NCI-H774 (cell line): ENCODE measurements around the gene NIPA2.

Experiments
- DNase-seq: peaks from one replicate; lab custom pipeline; 2025; lab: John Stamatoyannopoulos, UW

The NIPA2 gene

DNA sequence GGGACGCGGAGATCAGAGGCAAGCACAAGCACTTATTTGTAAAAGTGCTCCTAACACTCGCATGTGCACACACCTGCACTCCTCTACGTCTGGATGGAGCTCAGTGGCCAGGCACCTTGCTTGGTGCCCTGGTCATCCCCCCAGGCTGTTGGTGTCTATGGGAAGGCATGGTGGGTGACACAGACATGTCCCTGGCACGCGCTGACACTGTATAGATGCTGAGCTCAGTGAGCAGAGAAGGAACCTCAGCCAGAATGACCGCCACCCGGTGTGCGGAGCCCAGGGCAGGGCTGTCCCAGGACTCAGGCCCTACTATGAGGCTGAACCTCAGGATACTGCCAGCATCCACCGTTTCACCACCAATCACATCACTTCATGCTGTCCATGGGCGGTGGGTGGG is 64.5 kb downstream of the NIPA2 start:
- no peak for DNase-seq

DNA sequence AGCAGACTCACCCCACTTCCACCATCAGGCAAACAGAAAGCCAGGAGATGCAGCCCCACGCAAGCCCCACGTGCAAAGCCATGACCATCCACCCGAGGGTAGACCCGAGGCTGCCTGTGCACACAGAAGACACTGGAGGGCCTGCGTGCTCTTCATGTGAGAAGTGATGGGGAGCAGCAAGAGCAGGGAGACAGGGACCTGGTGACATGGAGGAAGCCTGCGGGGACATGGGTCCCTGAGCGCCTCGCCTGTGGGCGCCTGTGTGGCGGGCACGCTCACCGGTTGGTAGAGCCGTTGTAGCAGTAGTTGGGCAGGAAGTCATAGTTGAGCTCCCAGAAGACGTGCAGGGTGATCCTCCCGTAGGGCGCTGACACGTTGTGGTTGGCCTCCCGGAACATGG is 65.0 kb downstream of the NIPA2 start:
- no peak for DNase-seq

DNA sequence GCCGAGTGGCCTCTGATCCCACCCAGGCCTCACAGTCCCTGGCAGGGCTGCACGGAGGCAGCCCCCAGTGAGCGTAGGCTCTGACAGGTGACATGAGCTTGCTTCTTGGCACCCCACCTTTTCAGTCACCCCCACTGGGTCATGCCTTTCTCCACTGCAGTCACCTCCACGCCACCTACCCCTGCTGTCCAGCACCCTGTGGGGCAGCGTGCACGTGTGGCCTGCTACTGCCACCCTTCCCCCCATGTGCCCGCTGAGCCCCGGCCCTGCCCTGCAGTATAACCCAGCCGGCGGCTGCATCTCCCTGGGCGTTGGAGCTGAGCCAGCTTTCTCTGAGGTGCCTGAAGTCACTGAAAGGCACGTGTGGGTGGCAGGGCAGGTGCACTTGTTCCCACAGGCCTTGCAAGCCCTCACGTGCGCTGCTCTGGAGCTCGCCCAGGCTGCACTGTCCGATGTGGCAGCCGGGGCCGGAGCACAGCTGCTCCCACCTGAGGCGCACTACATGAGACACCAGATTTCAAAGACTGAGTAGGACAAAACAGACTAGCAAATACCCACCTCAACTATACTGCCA is 65.6 kb downstream of the NIPA2 start:
- DNase-seq: peak; percentile 67

DNA sequence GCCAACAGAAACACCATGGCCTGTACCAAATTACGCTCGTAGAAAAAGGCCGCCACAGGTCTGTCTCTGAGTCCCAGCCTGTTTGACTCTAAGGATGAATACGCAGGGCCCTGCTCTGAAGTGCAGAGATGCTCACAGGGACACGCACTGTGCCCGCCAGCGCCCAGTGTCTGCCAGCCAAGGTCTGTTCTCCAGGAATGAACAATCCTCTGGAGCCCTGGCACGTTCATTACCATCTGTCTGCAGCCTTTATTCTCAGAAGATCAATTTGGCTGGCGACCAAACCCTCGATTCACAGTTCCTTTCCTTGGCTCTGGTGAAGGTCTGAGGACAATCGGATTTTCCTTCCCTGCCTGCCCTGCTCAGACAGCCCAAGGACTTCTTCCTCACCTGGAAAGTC is 66.3 kb downstream of the NIPA2 start:
- peak; percentile 40 for DNase-seq

DNA sequence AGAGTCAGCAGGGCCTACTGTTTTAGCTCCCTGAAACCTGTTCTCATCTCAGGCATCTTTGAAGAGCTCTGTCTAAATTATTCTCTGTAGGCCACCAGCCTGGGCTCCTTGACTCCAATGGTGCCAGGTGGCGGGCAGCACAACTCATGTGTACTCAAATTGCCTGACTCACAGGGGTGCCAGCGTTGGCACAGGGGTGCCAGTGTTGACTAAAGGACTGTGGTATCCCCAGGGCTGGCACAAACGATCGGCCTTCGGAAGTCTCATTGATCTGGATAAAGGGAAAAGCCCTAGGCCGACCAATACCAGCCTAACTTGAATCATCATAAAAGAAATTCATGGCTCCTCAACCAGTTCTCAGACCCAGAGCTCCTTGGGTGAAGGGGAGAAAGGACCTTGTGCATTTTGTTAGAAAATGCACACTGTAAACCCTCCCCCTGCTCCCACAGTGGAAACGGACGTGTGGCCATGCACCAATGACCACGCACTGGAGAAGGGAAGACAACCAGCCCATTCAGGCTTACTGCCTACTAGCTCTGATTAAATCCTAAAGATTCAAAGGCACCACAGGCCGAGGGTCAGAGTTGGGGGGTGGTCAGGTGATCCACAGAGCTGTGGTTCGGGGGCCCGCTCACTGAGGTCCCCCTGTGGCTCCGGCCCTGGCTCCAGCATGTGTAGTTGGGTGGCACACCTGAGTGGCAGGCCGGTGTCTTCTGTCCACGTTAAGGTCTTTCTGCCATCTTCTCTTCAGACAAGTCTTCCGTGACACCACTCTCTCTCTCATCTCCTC is 68.9 kb downstream of the NIPA2 start:
- no peak for DNase-seq

DNA sequence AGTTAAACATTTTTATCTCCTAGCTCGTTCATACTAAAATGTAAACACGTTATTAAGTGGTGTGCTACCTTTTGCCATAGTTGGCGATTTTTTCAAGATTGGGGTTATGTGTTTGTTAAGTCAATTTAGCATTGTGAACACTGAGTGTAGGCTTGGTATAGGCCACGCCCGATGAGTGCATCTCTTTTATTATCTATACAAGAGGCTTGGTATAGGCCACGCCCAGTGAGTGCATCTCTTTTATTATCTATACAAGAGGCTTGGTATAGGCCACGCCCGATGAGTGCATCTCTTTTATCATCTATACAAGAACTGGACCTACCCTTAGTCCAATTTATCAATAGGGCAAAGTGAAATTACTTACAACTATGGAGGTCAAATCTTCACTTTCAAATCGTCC is 70.4 kb downstream of the NIPA2 start:
- no peak for DNase-seq

DNA sequence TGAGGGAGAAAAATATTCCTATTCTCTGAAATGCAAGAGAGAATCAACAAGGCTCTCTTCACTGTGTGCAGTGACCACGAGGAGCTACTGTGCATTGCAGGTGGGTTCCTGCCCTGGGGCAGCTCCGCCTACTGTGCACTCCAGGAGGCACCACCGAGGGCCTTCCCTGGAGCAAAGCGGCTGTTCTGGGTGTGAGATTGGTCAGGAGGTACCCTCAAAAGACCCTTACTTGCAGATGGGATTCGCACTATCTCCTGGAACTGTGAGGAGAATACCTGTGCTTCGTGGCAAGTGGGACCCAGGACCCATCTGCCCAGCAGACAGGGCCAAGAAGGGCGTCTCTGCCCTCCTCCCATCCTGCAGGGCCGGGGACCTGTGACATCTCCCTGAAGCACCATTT is 72.8 kb downstream of the NIPA2 start:
- no peak for DNase-seq

DNA sequence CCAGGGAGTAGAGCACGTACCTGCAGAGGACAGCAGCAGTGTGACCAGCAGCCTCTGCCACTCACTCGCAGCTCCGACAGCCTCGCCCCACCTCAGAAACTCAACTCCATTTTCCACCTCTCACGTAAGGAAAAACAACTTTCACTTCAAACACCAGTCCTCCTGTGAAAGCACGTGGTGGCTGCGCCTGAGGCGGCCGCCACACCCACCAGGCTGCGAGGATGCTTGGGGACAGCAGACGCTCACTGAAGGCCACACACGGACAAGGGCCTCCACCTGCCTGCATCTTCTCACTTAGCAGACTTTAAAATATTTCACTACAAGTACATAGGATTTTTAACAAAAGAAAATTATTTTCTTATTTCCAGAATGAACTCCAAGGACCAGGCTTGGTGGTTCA is 73.8 kb downstream of the NIPA2 start:
- no peak for DNase-seq

DNA sequence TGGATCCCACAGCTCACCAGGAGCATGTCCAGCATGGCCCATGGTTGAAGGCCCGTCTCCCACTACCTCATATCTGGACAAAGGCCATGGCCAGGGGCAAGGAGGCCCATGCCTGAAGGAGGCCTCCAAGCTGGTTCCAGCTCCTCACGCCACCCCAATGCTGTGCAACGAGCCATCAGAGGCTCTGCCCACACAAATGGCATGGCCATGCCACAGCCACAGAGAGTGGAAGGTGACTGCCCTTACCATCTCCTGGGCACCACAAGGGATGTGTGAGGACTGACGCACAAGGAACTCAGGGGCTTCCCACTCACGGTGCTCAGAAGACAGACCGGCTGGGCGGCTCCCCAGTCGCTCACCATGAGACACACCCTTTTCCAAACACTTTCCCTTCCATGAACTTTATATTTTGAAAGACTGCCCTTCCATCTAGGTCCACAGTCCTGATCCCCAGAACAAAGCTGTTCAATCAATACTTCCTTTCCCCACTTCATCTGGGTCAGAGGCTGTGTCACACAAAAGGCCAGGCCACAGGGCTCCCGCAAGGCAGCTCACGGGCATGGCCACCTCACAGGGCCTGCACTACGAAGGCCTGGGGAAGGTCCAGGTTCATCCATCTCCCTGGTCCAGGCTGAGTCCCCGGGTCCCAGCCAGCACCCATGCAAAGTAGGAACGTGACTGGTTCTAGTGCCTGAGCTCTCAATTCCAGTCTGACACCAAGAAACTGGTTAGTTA is 75.3 kb downstream of the NIPA2 start:
- no peak for DNase-seq

DNA sequence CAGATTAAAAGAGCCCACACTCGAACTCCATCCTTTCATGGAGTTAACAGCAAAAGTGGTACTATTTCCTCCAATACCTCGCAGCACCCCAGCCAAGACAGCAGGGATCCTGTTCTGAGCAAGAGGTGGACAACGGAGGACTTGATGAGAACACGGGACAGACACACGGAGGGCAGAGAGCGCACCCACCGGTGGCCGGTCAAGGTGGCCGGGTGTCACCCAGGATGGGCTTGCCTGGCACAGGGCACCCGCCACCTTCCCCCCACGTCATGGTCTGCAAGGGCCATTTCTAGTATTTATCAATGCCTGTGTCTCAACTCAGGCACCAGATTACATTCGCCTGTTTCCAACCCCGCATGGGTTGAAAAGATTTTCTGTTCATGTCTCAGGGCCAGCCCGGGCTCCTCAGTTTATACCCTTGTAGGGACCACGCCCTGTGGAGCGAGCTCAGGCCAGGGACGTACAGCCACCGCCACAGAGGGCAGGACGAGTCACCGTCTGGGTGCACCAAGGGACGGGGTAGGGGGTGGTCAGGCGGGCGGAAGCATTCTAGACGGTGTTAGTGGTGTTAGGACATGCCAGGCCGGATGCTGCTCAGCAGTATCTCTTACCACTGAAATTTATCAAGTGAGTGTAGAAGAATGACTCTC is 77.5 kb downstream of the NIPA2 start:
- no peak for DNase-seq

DNA sequence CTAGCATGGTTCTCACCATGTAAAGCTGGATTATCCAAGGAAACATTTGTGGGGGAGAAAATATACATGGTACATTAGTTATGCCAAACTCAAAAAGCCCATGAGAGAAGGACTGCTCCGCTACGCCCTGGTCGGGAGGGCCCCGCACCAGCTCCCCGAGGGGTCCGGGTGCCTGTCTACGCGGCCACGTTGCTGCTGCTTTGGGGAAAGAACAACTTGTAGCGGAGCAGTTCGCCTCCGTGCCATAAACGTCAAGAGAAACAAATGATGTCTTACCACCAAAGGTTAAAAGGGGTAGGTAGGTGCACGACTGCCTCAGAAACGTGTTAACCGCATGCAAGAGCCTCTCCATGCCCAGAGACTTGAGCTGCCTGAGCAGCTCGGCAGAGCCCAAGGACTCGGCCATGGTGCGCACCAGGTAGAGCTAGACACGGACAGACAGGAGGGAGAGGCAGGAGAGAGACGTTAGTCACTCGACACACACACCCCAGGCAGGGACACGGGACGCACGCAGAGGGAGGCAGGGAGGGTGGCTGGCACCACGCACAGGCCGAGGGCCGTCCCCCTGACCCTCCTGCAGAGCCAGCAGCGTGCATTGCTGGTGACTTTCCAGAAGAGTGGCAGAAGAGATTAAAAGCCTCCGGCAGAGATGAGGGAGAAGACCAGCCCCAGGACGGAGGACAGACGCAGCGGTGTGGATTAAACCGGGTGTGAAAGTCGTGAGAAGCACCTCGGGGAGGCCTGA is 78.3 kb downstream of the NIPA2 start:
- no peak for DNase-seq

DNA sequence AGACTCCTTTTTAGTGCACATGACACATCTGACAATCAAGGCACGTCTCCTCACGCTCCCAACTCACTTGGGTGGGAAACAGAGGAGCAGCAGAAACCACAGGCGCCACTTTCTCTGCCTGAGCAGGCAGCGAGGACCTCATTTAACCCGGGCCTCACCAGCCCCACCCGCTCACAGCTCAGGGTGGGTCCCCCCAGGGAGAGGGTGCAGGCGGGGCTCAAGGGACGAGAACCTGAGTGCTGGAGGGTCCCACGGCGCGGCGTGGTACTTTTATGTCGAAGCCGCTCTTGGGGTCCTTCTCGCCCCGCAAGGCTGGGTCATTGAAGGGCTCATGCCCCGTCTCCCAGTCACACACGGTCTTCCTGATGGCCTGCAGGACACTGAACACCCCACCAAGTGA is 79.1 kb downstream of the NIPA2 start:
- no peak for DNase-seq
